Activated naive CD4-positive, alpha-beta T cell treated with anti-CD3 and anti-CD28 coated beads, Interleukin-2, amount 50 U/mL, for 24 hours (primary cell): ENCODE measurements around the gene SORBS1.

Experiments used
- H3K27ac Mint-ChIP-seq: one replicate; pipeline ENCODE4 v1.8.0; 2021; ENCODE audit warnings: mild to moderate bottlenecking, mixed read lengths
- H3K27me3 Mint-ChIP-seq: one replicate; pipeline ENCODE4 v1.8.0; 2021; ENCODE audit warnings: mixed read lengths
- H3K36me3 Mint-ChIP-seq: one replicate; pipeline ENCODE4 v1.8.0; 2021; ENCODE audit warnings: mixed read lengths
- H3K4me1 Mint-ChIP-seq: one replicate; pipeline ENCODE4 v1.8.0; 2021; ENCODE audit warnings: mixed read lengths
- H3K4me3 Mint-ChIP-seq: one replicate; pipeline ENCODE4 v1.8.0; 2021; ENCODE audit warnings: mild to moderate bottlenecking, mixed read lengths
- H3K9me3 Mint-ChIP-seq: one replicate; pipeline ENCODE4 v1.8.0; 2021; ENCODE audit warnings: mixed read lengths

Gene SORBS1

DNA sequence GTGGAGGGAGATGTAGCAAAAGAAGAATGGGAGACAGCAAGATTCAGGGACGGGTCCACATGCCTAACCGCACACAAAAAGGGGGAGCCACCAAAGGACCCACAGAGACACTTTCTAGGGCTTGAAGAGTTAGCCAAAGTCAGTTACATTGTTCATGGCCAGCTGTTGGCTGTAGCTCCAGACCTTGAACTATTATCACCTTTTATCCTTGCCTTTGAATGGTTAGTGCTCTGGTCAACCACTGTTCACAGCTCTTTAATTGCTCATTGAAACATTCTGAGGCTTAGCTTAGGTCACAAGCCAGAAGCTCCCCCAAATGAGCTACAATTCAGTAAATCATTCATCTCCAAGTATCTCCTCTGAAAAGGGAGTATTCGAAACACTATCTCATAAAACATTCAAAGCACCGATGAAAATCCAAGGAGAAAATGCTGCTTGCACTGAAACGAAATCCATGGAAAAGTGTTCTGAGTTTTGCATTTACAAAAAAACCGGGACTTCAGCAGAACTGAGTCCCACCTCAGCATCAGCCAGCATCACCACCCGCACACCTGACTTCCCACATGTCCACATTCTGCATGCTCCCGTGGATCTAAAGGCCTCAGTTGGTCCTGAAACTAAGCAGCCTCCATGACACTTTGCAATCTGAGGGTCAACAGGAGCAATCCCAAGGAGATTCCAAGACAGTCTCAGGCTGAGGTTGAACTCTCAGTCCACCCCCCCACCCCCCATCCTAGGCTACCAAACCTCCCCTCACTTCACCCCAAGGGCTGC lies 4.0 kb downstream of the SORBS1 start:
- no peaks in the 10 kb centered on the region for H3K36me3 Mint-ChIP-seq

GRCh38 chr10:95553674-95554073 lies 7.5 kb downstream of the SORBS1 start:
- Mint-ChIP-seq H3K36me3 (no peaks in the 10 kb centered on the region), H3K9me3 (no peaks in the 10 kb centered on the region), H3K27me3 (no peaks in the 10 kb centered on the region), H3K4me1 (no peaks in the 10 kb centered on the region), H3K4me3 (no peak overlapping the region), H3K27ac (no peak overlapping the region)

More for the DNA sequence above, 4.0 kb downstream of the SORBS1 start:
- H3K4me1 Mint-ChIP-seq, result peaks cover 17% of the 10 kb centered on the region
- peaks cover 3% of the 10 kb centered on the region for H3K27me3 Mint-ChIP-seq
- H3K4me3 Mint-ChIP-seq, result no peak overlapping the region
- H3K27ac Mint-ChIP-seq, result no peak overlapping the region
- H3K9me3 Mint-ChIP-seq, result no peaks in the 10 kb centered on the region

GRCh38 chr10:95552679-95553342 lies 8.4 kb downstream of the SORBS1 start:
- H3K4me1 Mint-ChIP-seq, result no peaks in the 10 kb centered on the region
- H3K36me3 Mint-ChIP-seq, result no peaks in the 10 kb centered on the region
- no peaks in the 10 kb centered on the region for H3K9me3 Mint-ChIP-seq
- H3K27me3 Mint-ChIP-seq, result no peaks in the 10 kb centered on the region
- H3K4me3 Mint-ChIP-seq, result no peak overlapping the region
- no peak overlapping the region for H3K27ac Mint-ChIP-seq

GRCh38 chr10:95550073-95550672 lies 11.0 kb downstream of the SORBS1 start:
- Mint-ChIP-seq H3K4me1 (no peaks in the 10 kb centered on the region), H3K36me3 (no peaks in the 10 kb centered on the region), H3K27ac (no peak overlapping the region), H3K4me3 (no peak overlapping the region), H3K27me3 (no peaks in the 10 kb centered on the region), H3K9me3 (no peaks in the 10 kb centered on the region)

DNA sequence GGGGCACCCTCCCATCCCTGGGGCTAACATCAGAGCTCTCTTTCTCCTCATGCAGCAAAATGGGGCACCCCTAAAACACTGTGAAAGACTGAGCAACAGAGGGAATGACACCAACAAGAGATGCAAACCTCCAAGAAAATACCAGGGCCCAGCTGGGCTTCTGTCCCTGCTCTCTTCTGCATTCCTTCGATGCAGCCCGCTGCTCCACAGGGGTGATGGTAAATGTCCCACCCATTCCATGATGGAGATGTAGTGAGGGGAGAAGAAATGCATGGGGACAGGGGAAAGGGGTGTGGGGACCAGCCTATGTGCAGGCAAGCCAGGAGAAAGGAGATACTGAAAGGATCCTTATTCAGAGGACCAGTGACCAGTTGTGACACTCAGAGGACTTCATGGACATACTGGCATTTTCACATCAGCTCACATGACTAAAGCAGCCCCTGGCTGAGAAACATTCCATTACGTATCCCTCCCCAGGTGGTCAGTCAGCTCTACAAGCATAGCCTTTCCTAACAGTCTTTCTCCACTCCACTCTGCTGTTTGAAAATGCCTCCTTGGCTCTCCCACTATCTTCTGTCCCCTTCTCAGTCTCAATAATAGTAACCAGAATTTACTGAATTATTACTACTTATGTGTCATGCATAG lies 13.3 kb downstream of the SORBS1 start:
- no peaks in the 10 kb centered on the region for H3K36me3 Mint-ChIP-seq

GRCh38 chr10:95547197-95547596 lies 14.0 kb downstream of the SORBS1 start:
- Mint-ChIP-seq H3K4me3 (no peak overlapping the region), H3K36me3 (no peaks in the 10 kb centered on the region), H3K9me3 (no peaks in the 10 kb centered on the region), H3K4me1 (no peaks in the 10 kb centered on the region), H3K27ac (no peak overlapping the region), H3K27me3 (no peaks in the 10 kb centered on the region)

More for the DNA sequence above, 13.3 kb downstream of the SORBS1 start:
- H3K4me3 Mint-ChIP-seq, result no peak overlapping the region
- H3K4me1 Mint-ChIP-seq, result no peaks in the 10 kb centered on the region
- no peak overlapping the region for H3K27ac Mint-ChIP-seq
- H3K9me3 Mint-ChIP-seq, result no peaks in the 10 kb centered on the region
- no peaks in the 10 kb centered on the region for H3K27me3 Mint-ChIP-seq

DNA sequence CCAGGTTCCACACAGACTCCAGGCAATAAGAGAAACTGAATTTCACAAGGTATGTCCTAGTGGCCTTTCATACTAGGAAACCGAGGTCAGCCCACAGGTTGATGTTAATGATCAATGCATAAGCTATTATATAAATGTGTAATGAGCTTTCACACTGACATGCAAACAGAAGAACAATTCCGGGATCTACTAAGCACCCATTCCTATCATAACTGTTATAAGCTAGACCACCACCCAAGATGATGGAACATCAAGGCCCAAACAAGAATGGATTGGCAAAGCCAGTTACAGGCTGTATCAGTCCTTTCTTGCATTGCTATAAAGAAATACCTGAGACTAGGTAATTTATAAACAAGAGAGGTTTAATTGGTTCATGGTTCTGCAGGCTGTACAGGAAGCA lies 15.2 kb downstream of the SORBS1 start:
- no peak overlapping the region for H3K4me3 Mint-ChIP-seq
- H3K36me3 Mint-ChIP-seq, result no peaks in the 10 kb centered on the region
- H3K4me1 Mint-ChIP-seq, result no peaks in the 10 kb centered on the region
- H3K27me3 Mint-ChIP-seq, result no peaks in the 10 kb centered on the region
- no peak overlapping the region for H3K27ac Mint-ChIP-seq
- no peaks in the 10 kb centered on the region for H3K9me3 Mint-ChIP-seq

DNA sequence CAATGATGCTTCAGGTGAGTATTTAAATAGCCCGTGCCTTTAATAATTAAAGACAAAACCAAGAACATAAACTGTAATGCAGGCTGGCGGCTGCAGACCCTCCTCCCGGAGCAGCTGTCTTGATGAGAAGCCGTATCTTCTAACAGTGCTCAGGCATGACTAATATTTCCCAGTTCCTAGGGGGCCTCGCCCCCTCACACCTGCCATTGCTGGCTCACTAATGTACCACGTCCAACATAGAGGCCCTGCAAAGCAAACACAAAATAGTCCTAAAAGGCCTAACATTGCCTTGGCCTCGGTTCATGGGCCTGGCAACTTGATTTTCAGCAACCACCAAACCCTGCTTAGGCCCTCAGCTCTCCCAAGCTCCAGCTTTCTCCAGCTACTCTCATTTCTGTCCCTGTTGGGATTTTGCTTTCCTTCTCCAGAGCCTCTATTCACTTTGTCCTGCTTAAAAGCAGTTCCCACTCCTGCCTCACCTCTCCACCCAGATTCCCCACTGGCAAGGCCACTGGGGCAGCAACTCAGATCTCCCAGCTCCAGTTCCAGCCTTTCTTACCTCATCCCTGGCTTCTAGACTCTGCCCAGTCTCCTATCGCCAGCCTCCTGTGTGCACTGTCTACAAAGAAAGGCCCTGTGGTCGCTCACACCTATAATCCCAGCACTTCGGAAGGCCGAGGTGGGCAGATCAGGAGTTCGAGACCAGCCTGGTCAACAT lies 16.2 kb downstream of the SORBS1 start:
- Mint-ChIP-seq H3K27me3 (no peaks in the 10 kb centered on the region), H3K4me3 (no peak overlapping the region), H3K4me1 (no peaks in the 10 kb centered on the region), H3K9me3 (no peaks in the 10 kb centered on the region), H3K36me3 (no peaks in the 10 kb centered on the region), H3K27ac (no peak overlapping the region)

DNA sequence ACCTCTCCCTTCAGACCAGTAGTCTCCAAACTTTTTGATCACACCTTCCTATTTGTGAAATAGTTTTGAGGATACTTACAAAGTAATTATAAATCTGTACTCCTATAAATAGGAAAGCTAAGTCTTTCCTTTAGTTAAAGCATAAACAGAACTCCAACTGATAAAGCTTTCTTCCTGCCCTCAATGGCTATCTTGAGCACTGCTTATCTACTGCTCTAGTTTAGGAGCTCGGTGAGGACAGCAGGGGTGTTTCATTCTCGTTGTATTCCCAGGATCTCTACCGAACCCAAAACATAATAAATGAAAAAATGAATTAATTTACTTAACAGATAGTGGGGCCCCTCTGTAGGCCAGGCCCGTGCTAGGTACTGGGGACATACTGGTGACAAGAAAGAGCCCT lies 17.7 kb downstream of the SORBS1 start:
- H3K27me3 Mint-ChIP-seq, result no peaks in the 10 kb centered on the region
- no peaks in the 10 kb centered on the region for H3K9me3 Mint-ChIP-seq
- no peaks in the 10 kb centered on the region for H3K36me3 Mint-ChIP-seq
- H3K4me3 Mint-ChIP-seq, result no peak overlapping the region
- no peaks in the 10 kb centered on the region for H3K4me1 Mint-ChIP-seq
- H3K27ac Mint-ChIP-seq, result no peak overlapping the region

- H3K9me3 Mint-ChIP-seq, result no peaks in the 10 kb centered on the region
- H3K27ac Mint-ChIP-seq, result no peak overlapping the region
- no peaks in the 10 kb centered on the region for H3K4me1 Mint-ChIP-seq
- H3K4me3 Mint-ChIP-seq, result no peak overlapping the region
- no peaks in the 10 kb centered on the region for H3K36me3 Mint-ChIP-seq
- H3K27me3 Mint-ChIP-seq, result no peaks in the 10 kb centered on the region
Measured at GRCh38 chr10:95542761-95543160, 18.4 kb downstream of the SORBS1 start.

DNA sequence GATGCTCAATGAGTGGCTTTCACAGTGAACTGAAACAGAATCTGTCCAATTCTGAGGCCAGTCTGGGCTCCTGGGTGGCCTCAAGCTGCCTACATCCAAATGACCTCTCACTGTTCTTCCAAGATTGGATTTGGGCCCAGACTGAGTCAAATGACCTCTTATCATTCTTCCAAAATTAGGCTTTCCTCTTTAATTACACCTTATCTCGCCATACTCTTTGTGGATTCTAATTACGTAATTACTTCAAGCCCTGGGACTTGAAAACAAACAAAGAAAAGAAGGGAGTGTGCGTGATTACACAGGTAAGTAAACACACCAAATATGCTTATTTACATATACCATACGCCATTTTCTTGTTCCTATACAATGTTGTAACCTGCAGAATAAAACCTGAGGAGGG lies 18.8 kb downstream of the SORBS1 start:
- no peaks in the 10 kb centered on the region for H3K9me3 Mint-ChIP-seq
- H3K36me3 Mint-ChIP-seq, result no peaks in the 10 kb centered on the region
- H3K27me3 Mint-ChIP-seq, result no peaks in the 10 kb centered on the region
- no peak overlapping the region for H3K27ac Mint-ChIP-seq
- no peak overlapping the region for H3K4me3 Mint-ChIP-seq
- no peaks in the 10 kb centered on the region for H3K4me1 Mint-ChIP-seq

DNA sequence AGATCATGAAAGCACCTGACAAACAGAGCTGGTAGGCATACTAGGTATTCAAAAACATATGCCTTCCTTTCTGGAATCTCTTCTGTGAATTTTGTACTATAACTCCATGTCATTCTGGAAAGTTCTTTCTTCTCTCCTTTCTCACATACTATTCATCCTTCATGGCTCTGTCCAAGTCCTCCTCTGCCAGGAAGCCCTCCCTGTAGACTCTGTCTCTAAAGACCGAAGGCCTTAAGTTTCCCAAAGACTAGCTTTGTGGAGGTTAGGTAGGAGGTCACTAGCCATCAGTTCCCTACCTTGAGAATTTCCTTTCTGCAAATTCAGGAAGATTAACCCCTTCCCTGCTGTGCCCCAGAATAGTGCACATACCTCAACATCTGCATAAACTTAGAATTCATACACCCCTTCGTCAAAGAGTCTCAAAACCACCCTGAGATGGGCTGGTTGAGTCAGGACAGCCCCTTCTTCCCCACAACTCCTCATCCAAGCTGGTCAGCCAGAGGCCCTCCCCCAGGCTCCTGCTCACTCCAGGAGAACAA lies 20.6 kb downstream of the SORBS1 start:
- no peak overlapping the region for H3K4me3 Mint-ChIP-seq
- H3K27me3 Mint-ChIP-seq, result no peaks in the 10 kb centered on the region
- no peaks in the 10 kb centered on the region for H3K4me1 Mint-ChIP-seq
- no peak overlapping the region for H3K27ac Mint-ChIP-seq
- no peaks in the 10 kb centered on the region for H3K36me3 Mint-ChIP-seq
- no peaks in the 10 kb centered on the region for H3K9me3 Mint-ChIP-seq

GRCh38 chr10:95539560-95540284 lies 21.4 kb downstream of the SORBS1 start:
- Mint-ChIP-seq H3K4me1 (no peaks in the 10 kb centered on the region), H3K36me3 (no peaks in the 10 kb centered on the region), H3K4me3 (no peak overlapping the region), H3K27ac (no peak overlapping the region), H3K9me3 (no peaks in the 10 kb centered on the region), H3K27me3 (no peaks in the 10 kb centered on the region)

GRCh38 chr10:95538412-95538811 lies 22.8 kb downstream of the SORBS1 start:
- H3K4me3 Mint-ChIP-seq, result no peak overlapping the region
- no peaks in the 10 kb centered on the region for H3K4me1 Mint-ChIP-seq
- no peak overlapping the region for H3K27ac Mint-ChIP-seq
- H3K27me3 Mint-ChIP-seq, result no peaks in the 10 kb centered on the region
- H3K9me3 Mint-ChIP-seq, result no peaks in the 10 kb centered on the region
- no peaks in the 10 kb centered on the region for H3K36me3 Mint-ChIP-seq

- H3K4me3 Mint-ChIP-seq, result no peak overlapping the region
- H3K4me1 Mint-ChIP-seq, result no peaks in the 10 kb centered on the region
- no peaks in the 10 kb centered on the region for H3K36me3 Mint-ChIP-seq
- no peaks in the 10 kb centered on the region for H3K9me3 Mint-ChIP-seq
- H3K27ac Mint-ChIP-seq, result no peak overlapping the region
- H3K27me3 Mint-ChIP-seq, result no peaks in the 10 kb centered on the region
Measured at GRCh38 chr10:95537542-95537927, 23.6 kb downstream of the SORBS1 start.
